ENCODE measurements around the gene TPH2.

GRCh38 chr12:71970031-71970430 lies 31.4 kb downstream of the TPH2 start:
- TF ChIP-seq CTCF (IDR thresholded peaks at IDR 0.05) = no peak
- no peak for TF ChIP-seq POLR2A (IDR thresholded peaks at IDR 0.05)

Measured in esophagus squamous epithelium (tissue), 4 donors.